ENCODE results near the gene GLMP.

GRCh38 chr1:156295391-156295947 is at the start of gene GLMP:
- no peak for TF ChIP-seq CTCF (IDR thresholded peaks at IDR 0.05)
- TF ChIP-seq POLR2A (IDR thresholded peaks at IDR 0.05) = no peak
